GM19351 (cell line): ENCODE results near the gene WDR5B.

ENCODE experiments used
- ATAC-seq: cut with Tn5 transposase; IDR thresholded peaks from one replicate; pipeline ENCODE4 v1.9.1; 2021; ENCODE audit warnings: mild to moderate bottlenecking, moderate library complexity; ENCODE audit not compliant: unreplicated experiment

Gene WDR5B

GRCh38 chr3:122410111-122410510 is 5.8 kb downstream of the WDR5B start:
- ATAC-seq = no peak

GRCh38 chr3:122409446-122409845 is 6.4 kb downstream of the WDR5B start:
- ATAC-seq = no peak

- ATAC-seq = no peak
These were observed 7.9 kb downstream of the WDR5B start for GRCh38 chr3:122407946-122408345.

GRCh38 chr3:122406198-122406597 is 9.7 kb downstream of the WDR5B start:
- ATAC-seq = peak; percentile 72

- no peak for ATAC-seq
These were observed 10.8 kb downstream of the WDR5B start for GRCh38 chr3:122405015-122405414.

GRCh38 chr3:122403489-122403888 is 12.4 kb downstream of the WDR5B start:
- ATAC-seq = no peak

GRCh38 chr3:122398920-122399319 is 16.9 kb downstream of the WDR5B start:
- ATAC-seq = no peak

GRCh38 chr3:122397201-122397600 is 18.7 kb downstream of the WDR5B start:
- ATAC-seq = no peak

GRCh38 chr3:122396511-122396910 is 19.4 kb downstream of the WDR5B start:
- no peak for ATAC-seq

- ATAC-seq = no peak
These were observed 20.3 kb downstream of the WDR5B start for GRCh38 chr3:122395582-122395981.

- ATAC-seq = no peak
These were observed 21.7 kb downstream of the WDR5B start for GRCh38 chr3:122394173-122394572.

- ATAC-seq = no peak
These were observed 22.7 kb downstream of the WDR5B start for GRCh38 chr3:122392868-122393844.

- ATAC-seq = no peak
These were observed 24.0 kb downstream of the WDR5B start for GRCh38 chr3:122391681-122392446.

GRCh38 chr3:122390665-122391064 is 25.2 kb downstream of the WDR5B start:
- ATAC-seq = no peak

- no peak for ATAC-seq
These were observed 26.0 kb downstream of the WDR5B start for GRCh38 chr3:122389892-122390291.

- ATAC-seq = no peak
These were observed 26.7 kb downstream of the WDR5B start for GRCh38 chr3:122389197-122389596.

GRCh38 chr3:122387709-122388108 is 28.2 kb downstream of the WDR5B start:
- ATAC-seq = no peak

GRCh38 chr3:122383771-122384697 is 31.8 kb downstream of the WDR5B start, which contains the start of gene FAM162A:
Gene FAM162A (plus strand): TSS chr3:122384182. CDS start chr3:122384266, 84 bp downstream.
- peak; percentile 94 for ATAC-seq

GRCh38 chr3:122382888-122383666 is 32.8 kb downstream of the WDR5B start, which contains the start of gene MIX23:
Gene MIX23 (minus strand): TSS chr3:122383231. CDS start chr3:122383224, 7 bp downstream.
- ATAC-seq = peak; percentile 39

- ATAC-seq = no peak
These were observed 37.9 kb downstream of the WDR5B start for GRCh38 chr3:122377975-122378374.
